ENCODE data around the gene TBC1D30.

DNA sequence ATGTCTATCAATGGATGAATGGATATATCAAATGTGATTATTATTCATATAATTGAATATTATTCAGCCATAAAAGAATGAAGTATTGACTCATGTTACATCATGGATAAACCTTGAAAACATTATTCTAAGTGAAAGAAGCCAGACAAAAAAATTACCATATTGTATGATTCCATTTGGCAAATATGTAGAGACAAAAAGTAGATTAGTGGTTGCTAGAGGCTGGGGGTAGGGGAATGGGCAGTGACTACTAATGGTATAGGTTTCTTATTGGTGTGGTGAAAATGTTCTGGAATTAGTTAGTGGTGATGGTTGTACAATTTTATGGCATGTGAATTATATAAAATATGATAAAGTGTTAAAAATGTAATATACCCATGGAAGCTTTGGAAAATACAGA lies 33.4 kb upstream of the TBC1D30 start:
- TF ChIP-seq, protein P1, sequence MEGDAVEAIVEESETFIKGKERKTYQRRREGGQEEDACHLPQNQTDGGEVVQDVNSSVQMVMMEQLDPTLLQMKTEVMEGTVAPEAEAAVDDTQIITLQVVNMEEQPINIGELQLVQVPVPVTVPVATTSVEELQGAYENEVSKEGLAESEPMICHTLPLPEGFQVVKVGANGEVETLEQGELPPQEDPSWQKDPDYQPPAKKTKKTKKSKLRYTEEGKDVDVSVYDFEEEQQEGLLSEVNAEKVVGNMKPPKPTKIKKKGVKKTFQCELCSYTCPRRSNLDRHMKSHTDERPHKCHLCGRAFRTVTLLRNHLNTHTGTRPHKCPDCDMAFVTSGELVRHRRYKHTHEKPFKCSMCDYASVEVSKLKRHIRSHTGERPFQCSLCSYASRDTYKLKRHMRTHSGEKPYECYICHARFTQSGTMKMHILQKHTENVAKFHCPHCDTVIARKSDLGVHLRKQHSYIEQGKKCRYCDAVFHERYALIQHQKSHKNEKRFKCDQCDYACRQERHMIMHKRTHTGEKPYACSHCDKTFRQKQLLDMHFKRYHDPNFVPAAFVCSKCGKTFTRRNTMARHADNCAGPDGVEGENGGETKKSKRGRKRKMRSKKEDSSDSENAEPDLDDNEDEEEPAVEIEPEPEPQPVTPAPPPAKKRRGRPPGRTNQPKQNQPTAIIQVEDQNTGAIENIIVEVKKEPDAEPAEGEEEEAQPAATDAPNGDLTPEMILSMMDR (conservative IDR thresholded peaks at IDR 0.05 in 1 of 2, IDR thresholded peaks at IDR 0.05 in 1 of 2; ENCODE audit: extremely low read depth in 1 of 2, insufficient read depth in 1 of 2, low read depth in 1 of 2, low read length in 2 of 2): no peak
- no peak for TF ChIP-seq EZH2 (IDR thresholded peaks at IDR 0.05; ENCODE audit: borderline replicate concordance, low read length)

All from mammary epithelial cell (primary cell).